Upper lobe of right lung (tissue), 1 donor: ENCODE results near the gene GHR. TPM values are rescaled to one million over a fixed set of nuclear protein-coding genes. Genes with fewer than 3 reads are reported as not detected.
A peak's percentile ranks its signal among the peaks of the same experiment; 100 is the strongest.

Experiments
- ATAC-seq: fragments of 200-7000 bp; cut with Tn5 transposase; one replicate; pipeline ENCODE4 v1.9.1; 2020; ENCODE audit warnings: mild to moderate bottlenecking, moderate library complexity
- DNase-seq: peaks from one replicate; pipeline ENCODE4 v3.0.0-alpha.2; 2020
- H3K27ac ChIP-seq: fragments of 200-600 bp; one replicate; pipeline ENCODE4 v1.8.0; 2022
- H3K27me3 ChIP-seq: fragments of 200-600 bp; one replicate; pipeline ENCODE4 v1.8.0; 2022; ENCODE audit warnings: mild to moderate bottlenecking
- H3K36me3 ChIP-seq: fragments of 200-600 bp; one replicate; pipeline ENCODE4 v1.8.0; 2022
- H3K4me1 ChIP-seq: fragments of 200-600 bp; one replicate; pipeline ENCODE4 v1.8.0; 2022
- H3K4me3 ChIP-seq: fragments of 200-600 bp; one replicate; pipeline ENCODE4 v1.8.0; 2022; ENCODE audit warnings: mild to moderate bottlenecking
- H3K9me3 ChIP-seq: fragments of 200-600 bp; one replicate; pipeline ENCODE4 v1.8.0; 2022
- intact Hi-C: fragments of 100-400 bp; cut with DNase I; formaldehyde crosslinking; loops from one replicate; pipeline ENCODE4 v1.11.0; 2022
- total RNA-seq: library from RNA; stranded (reverse); fragmentation: NEBNext Ultra II Directional; extraction: Animal tissue kit (Norgen Biotek cat#: 25700); gene quantifications from one replicate; pipeline ENCODE4 v1.2.1, GENCODE V29; 2021
- TF ChIP-seq, protein P1 (sequence below): fragments of 200-600 bp; IDR thresholded peaks from one replicate; pipeline ENCODE4 v1.8.0; 2022; ENCODE audit warnings: antibody characterized with exemption
- donor health status: DM: no; HTN: yes; CAD: no; lungs with severe emphysema.

GHR gene
- total RNA-seq, 1 donor from 2014 or later: 6.6 TPM

DNA sequence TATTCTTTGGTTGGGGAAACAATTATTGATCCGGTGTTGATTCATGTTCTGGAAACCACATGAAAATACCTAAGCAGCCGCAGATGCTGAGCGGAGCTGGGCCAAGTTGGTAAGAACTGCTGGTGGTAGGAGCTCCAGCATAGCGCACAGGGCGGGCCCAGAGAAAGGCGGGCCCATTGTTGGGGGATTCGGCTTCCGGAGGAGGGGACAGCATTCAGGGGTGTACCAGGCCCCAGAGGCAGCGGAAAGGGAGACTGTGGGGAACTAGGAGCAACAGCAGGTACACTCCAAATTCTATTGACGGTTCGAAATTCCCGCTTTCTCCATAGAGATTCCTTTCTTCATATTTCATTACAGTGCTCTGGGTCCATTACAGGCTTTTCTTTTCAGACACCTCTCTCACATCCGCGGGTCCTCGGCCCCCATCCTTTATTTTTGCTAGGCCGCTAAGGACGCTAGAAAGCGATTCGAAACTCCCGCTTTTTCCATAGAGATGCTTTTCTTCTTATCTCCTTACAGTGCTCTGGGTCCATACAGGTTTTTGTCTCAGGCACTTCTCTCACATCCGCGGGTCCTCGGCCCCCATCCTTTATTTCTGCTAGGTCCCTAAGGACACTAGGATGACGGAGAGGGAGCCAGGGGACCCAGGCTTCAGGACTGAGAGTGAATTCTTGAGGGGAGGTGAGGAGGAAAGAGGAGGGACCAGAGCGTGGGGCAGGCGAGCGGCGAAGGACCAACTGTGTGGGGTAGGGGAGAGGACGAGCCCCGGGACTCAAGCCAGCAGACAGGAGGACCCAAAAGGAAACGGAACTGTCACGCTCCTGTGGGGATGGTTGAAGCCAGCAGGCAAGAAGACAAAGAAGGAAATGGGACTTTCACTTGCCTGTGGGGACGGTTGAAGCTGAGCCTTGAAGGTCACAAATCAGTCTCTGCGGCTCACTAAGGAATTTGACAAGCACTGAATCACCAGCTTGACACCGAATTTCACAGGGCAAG is 333.7 kb downstream of the GHR start, which contains the start of gene CCDC152:
Gene CCDC152, plus strand, starts transcription at position 213 of the 996 bp plus-strand sequence. CDS start 2,304 bp downstream, outside the sequence.
- ATAC-seq (peak; percentile 59), DNase-seq (no peak)
- H3K27ac ChIP-seq: no peak within 1 kb of the TSS
- H3K4me3 ChIP-seq: peak within 1 kb of the TSS; percentile 39
- no peaks in the 10 kb centered on the region for H3K4me1 ChIP-seq
- no peaks in the 10 kb centered on the region for H3K9me3 ChIP-seq
- TF ChIP-seq, protein P1, sequence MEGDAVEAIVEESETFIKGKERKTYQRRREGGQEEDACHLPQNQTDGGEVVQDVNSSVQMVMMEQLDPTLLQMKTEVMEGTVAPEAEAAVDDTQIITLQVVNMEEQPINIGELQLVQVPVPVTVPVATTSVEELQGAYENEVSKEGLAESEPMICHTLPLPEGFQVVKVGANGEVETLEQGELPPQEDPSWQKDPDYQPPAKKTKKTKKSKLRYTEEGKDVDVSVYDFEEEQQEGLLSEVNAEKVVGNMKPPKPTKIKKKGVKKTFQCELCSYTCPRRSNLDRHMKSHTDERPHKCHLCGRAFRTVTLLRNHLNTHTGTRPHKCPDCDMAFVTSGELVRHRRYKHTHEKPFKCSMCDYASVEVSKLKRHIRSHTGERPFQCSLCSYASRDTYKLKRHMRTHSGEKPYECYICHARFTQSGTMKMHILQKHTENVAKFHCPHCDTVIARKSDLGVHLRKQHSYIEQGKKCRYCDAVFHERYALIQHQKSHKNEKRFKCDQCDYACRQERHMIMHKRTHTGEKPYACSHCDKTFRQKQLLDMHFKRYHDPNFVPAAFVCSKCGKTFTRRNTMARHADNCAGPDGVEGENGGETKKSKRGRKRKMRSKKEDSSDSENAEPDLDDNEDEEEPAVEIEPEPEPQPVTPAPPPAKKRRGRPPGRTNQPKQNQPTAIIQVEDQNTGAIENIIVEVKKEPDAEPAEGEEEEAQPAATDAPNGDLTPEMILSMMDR: no peak
- H3K27me3 ChIP-seq: no peaks in the 10 kb centered on the region
- intact Hi-C loops: no loop called here
- H3K36me3 ChIP-seq: no peaks in the 10 kb centered on the region

DNA sequence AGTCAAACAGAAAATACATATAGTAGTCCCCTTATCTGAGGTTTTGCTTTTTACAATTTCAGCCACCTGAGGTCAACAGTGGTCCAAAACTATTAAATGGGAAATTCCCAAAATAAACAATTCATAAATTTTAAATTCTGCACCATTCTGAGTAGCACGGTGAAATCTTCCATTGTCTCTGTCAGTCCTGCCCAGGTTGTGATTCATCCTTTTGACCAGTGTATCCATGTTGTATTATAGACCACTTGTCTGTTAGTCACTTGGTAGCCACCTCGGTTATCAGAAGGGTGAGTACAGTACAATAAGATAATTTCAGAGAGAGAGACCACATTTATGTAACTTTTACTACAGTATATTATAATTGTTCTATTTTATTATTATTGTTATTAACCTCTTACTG is 336.2 kb downstream of the GHR start:
- DNase-seq (no peak), ATAC-seq (no peak)
- TF ChIP-seq, protein P1: no peak
- intact Hi-C loops: no loop called here
- Histone ChIP-seq H3K4me1 (no peaks in the 10 kb centered on the region), H3K4me3 (no peak overlapping the region), H3K27me3 (no peaks in the 10 kb centered on the region), H3K27ac (no peak overlapping the region), H3K9me3 (no peaks in the 10 kb centered on the region), H3K36me3 (no peaks in the 10 kb centered on the region)

DNA sequence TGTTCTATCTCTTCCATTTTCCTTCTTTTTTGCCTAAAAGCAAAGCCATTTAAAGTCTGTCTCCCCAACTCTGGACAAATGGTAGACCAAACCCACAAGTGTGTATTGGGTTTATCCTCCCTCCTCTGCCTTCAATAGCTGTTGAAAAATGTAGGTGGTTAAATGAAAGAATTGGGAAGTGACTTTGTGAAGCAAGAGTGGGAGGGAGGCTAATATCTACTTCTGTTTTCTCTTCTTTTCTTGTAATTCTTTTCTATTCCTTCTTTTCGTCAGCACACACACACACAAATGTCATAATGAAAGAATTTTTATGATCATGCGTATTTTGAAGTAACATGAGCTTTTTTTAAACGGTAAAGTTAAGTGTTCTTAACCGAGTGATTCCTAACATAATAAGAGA is 337.2 kb downstream of the GHR start:
- intact Hi-C loops: no loop called here
- H3K4me3 ChIP-seq: no peak overlapping the region
- H3K4me1 ChIP-seq: no peaks in the 10 kb centered on the region
- DNase-seq (no peak), ATAC-seq (peak; percentile 46)
- no peaks in the 10 kb centered on the region for H3K9me3 ChIP-seq
- H3K27me3 ChIP-seq: no peaks in the 10 kb centered on the region
- TF ChIP-seq, protein P1: no peak
- H3K36me3 ChIP-seq: no peaks in the 10 kb centered on the region
- no peak overlapping the region for H3K27ac ChIP-seq

DNA sequence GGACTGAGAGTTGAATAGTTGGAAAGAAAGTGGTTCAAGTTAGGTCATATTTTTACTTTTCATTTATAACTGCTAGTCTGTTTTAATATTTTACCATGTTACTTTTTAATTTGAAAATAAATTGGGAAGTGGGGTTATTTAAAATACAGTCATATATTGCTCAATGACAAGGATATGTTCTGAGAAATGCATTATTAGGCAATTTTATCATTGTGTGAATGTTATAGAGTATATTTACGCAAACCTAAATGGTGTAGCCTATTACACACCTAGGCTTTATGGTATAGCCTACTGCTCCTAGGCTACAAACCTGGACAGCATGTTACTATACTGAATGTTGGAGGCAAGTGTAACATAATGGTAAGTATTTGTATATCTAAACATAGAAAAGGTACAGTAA is 338.6 kb downstream of the GHR start:
- Histone ChIP-seq H3K4me3 (no peak overlapping the region), H3K27ac (no peak overlapping the region), H3K9me3 (no peaks in the 10 kb centered on the region), H3K36me3 (no peaks in the 10 kb centered on the region), H3K27me3 (no peaks in the 10 kb centered on the region), H3K4me1 (no peaks in the 10 kb centered on the region)
- TF ChIP-seq, protein P1: no peak
- no peak for DNase-seq
- intact Hi-C loops: no loop called here
- ATAC-seq: no peak

DNA sequence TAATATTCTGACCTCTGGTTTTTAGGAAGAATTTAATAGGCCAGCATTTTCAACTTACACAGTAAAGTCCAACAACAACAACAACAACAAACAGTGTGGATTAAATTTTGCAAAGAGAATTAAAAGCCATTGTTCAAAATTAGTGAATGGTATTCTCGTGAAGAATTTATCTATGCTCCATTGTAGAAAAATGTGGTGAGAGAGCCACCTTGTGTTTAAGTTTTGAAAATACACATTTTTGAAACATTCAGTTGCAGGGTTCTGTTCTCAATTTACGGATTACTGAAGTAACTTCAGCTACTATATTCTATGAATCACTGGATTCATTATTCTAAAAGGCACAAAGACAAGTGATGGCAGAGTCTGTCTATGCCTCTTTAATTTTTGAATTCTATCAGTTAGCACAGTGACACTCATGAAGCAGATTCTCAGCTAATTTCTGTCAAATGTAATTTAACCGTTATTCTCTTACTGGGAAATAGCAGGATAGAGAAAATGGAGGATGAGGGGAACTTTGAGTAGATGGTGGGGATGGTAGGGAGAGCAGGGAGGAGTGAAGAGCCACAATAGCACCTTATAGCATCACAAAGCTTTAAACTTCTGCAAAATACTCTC is 344.4 kb downstream of the GHR start:
- H3K4me3 ChIP-seq: no peak overlapping the region
- DNase-seq: no peak
- no peaks in the 10 kb centered on the region for H3K9me3 ChIP-seq
- H3K27me3 ChIP-seq: no peaks in the 10 kb centered on the region
- H3K36me3 ChIP-seq: no peaks in the 10 kb centered on the region
- no peak overlapping the region for H3K27ac ChIP-seq
- intact Hi-C loops: no loop called here
- no peaks in the 10 kb centered on the region for H3K4me1 ChIP-seq
- TF ChIP-seq, protein P1: peak; percentile 60
- peak; percentile 45 for ATAC-seq
